Subcutaneous preadipocyte (primary cell): ENCODE data around the gene XYLB. TPM values are rescaled to one million over a fixed set of nuclear protein-coding genes. Genes with fewer than 3 reads are reported as not detected.

ENCODE experiments used
- small RNA-seq: library from RNA; depleted of rRNA; stranded (forward); fragments of <200 nt; gene quantifications from one replicate; pipeline ENCODE3, GENCODE V24; 2012
- total RNA-seq: library from RNA; depleted of rRNA; stranded (reverse); fragments of >200 nt; gene quantifications from 2 replicates; pipeline ENCODE4 v1.2.3, GENCODE V29; 2012

Gene XYLB
- total RNA-seq, result 7.7 and 13.9 TPM in 2 replicates

GRCh38 chr3:38346587-38347410, at the start of gene XYLB:
TSS of gene XYLB (plus strand) at chr3:38346785. CDS start at chr3:38346869, 84 bp downstream.

GRCh38 chr3:38453075-38453912, 106.7 kb downstream of the XYLB start, which contains the start of gene ACVR2B:
TSS of gene ACVR2B (plus strand) at chr3:38453890. CDS start at chr3:38454323, 433 bp downstream.

Small RNA genes lying within 50 kb of the gene (small RNA-seq; reads per million reads assigned to genes)
- gene RNU6-235P, result not detected

Other genes with a start within 250 kb of the XYLB start
- 13.7 and 15.8 TPM in 2 replicates for gene ACAA1, start 209.7 kb upstream of the XYLB start, total RNA-seq
- 5.7 and 6.6 TPM in 2 replicates for gene MYD88, start 208.1 kb upstream of the XYLB start, total RNA-seq
- 30.1 and 52.2 TPM in 2 replicates for gene OXSR1, start 181.2 kb upstream of the XYLB start, total RNA-seq
- gene SLC22A13, start 81.0 kb upstream of the XYLB start, total RNA-seq, result 0.37 and 1.2 TPM in 2 replicates
- 0.20 and 1.5 TPM in 2 replicates for gene SLC22A14, start 64.5 kb upstream of the XYLB start, total RNA-seq
- gene ACVR2B, start 107.1 kb downstream of the XYLB start, total RNA-seq, result 1.1 and 1.6 TPM in 2 replicates
- gene EXOG, start 149.6 kb downstream of the XYLB start, total RNA-seq, result 9.9 and 12.5 TPM in 2 replicates